ENCODE data around the gene PRKCZ. TPM values are rescaled to one million over a fixed set of nuclear protein-coding genes. Genes with fewer than 3 reads are reported as not detected.

The PRKCZ gene
- total RNA-seq, 2 experiments from 2014 or later, result 8.0 to 10.0 TPM

- Histone ChIP-seq H3K79me2 (ENCODE audit: insufficient read depth, low read depth, low read length) (no peaks in the 10 kb centered on the region), H3K4me1 (ENCODE audit: insufficient read depth, low read length, poor library complexity, severe bottlenecking) (no peaks in the 10 kb centered on the region), H3K4me3 (ENCODE audit: low read depth, low read length, poor library complexity, severe bottlenecking) (no peak overlapping the region), H3K4me2 (ENCODE audit: low read length) (no peak overlapping the region), H2AFZ (ENCODE audit: low read length) (no peak overlapping the region), H4K20me1 (ENCODE audit: insufficient read depth, low read length) (no peaks in the 10 kb centered on the region), H3K36me3 (ENCODE audit: insufficient read depth, low read length) (no peaks in the 10 kb centered on the region), H3K27ac (ENCODE audit: low read depth, low read length, poor library complexity, severe bottlenecking) (no peak overlapping the region), H3K9me3 (ENCODE audit: low read length) (no peaks in the 10 kb centered on the region), H3K9me2 (ENCODE audit: insufficient read depth, low read length) (no peaks in the 10 kb centered on the region)
- intact Hi-C loops (cut with micrococcal nuclease; ENCODE audit: unreplicated experiment), result no loop called here
- TF ChIP-seq EZH2phosphoT487 (IDR thresholded peaks at IDR 0.05; ENCODE audit: borderline replicate concordance, low read depth, low read length), result no peak
- TF ChIP-seq CTCF (conservative IDR thresholded peaks at IDR 0.05; ENCODE audit: low read length), result no peak
- no peak for DNase-seq (ENCODE audit: low spot score)
- no TSS peak for BruUV-seq (replicated peaks)
- ChIA-PET CTCF (ENCODE audit: unreplicated experiment) (no interaction called here), POLR2A (no interaction called here)
Observed at GRCh38 chr1:2182376-2182775, 132.2 kb downstream of the PRKCZ start.

- BruUV-seq (replicated peaks), result no TSS peak
- no peak overlapping the region for H3K4me2 ChIP-seq (ENCODE audit: low read length)
- H3K36me3 ChIP-seq (ENCODE audit: insufficient read depth, low read length), result no peaks in the 10 kb centered on the region
- no peaks in the 10 kb centered on the region for H3K9me3 ChIP-seq (ENCODE audit: low read length)
- H3K4me3 ChIP-seq (ENCODE audit: low read depth, low read length, poor library complexity, severe bottlenecking), result no peak overlapping the region
- POLR2A ChIA-PET, result no interaction called here
- no peak for DNase-seq (ENCODE audit: low spot score)
- no peaks in the 10 kb centered on the region for H3K79me2 ChIP-seq (ENCODE audit: insufficient read depth, low read depth, low read length)
- TF ChIP-seq CTCF (conservative IDR thresholded peaks at IDR 0.05; ENCODE audit: low read length), result no peak
- TF ChIP-seq EZH2phosphoT487 (IDR thresholded peaks at IDR 0.05; ENCODE audit: borderline replicate concordance, low read depth, low read length), result no peak
- peaks cover 2% of the 10 kb centered on the region for H3K4me1 ChIP-seq (ENCODE audit: insufficient read depth, low read length, poor library complexity, severe bottlenecking)
- intact Hi-C loops (cut with micrococcal nuclease; ENCODE audit: unreplicated experiment), result no loop called here
- no peak overlapping the region for H3K27ac ChIP-seq (ENCODE audit: low read depth, low read length, poor library complexity, severe bottlenecking)
- no peaks in the 10 kb centered on the region for H3K9me2 ChIP-seq (ENCODE audit: insufficient read depth, low read length)
- H2AFZ ChIP-seq (ENCODE audit: low read length), result no peak overlapping the region
- no peaks in the 10 kb centered on the region for H4K20me1 ChIP-seq (ENCODE audit: insufficient read depth, low read length)
- CTCF ChIA-PET (ENCODE audit: unreplicated experiment), result no interaction called here
Observed at GRCh38 chr1:2183937-2184334, 133.7 kb downstream of the PRKCZ start.

DNA sequence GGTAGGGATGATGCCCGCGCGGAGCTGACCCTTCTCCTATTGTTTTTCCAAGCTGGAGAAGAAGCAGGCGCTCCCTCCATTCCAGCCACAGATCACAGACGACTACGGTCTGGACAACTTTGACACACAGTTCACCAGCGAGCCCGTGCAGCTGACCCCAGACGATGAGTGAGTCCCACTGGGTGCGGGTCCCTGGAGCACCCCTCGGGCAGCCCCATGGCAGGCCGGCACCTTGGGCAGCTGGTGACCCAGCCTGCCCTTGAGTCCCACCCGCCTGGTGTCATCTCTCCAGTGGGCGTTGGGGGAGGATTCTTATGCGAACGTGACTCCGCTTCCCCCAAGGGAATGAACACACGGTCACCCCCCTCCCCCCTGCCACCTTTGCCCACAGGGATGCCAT lies 134.3 kb downstream of the PRKCZ start:
- no peak overlapping the region for H3K4me3 ChIP-seq (ENCODE audit: low read depth, low read length, poor library complexity, severe bottlenecking)
- ChIA-PET POLR2A (no interaction called here), CTCF (ENCODE audit: unreplicated experiment) (no interaction called here)
- no peaks in the 10 kb centered on the region for H4K20me1 ChIP-seq (ENCODE audit: insufficient read depth, low read length)
- no peak overlapping the region for H3K4me2 ChIP-seq (ENCODE audit: low read length)
- no peaks in the 10 kb centered on the region for H3K9me2 ChIP-seq (ENCODE audit: insufficient read depth, low read length)
- no peak for DNase-seq (ENCODE audit: low spot score)
- no peak overlapping the region for H3K27ac ChIP-seq (ENCODE audit: low read depth, low read length, poor library complexity, severe bottlenecking)
- TF ChIP-seq CTCF (conservative IDR thresholded peaks at IDR 0.05; ENCODE audit: low read length), result no peak
- no peak for TF ChIP-seq EZH2phosphoT487 (IDR thresholded peaks at IDR 0.05; ENCODE audit: borderline replicate concordance, low read depth, low read length)
- no peaks in the 10 kb centered on the region for H3K9me3 ChIP-seq (ENCODE audit: low read length)
- no peaks in the 10 kb centered on the region for H3K79me2 ChIP-seq (ENCODE audit: insufficient read depth, low read depth, low read length)
- H2AFZ ChIP-seq (ENCODE audit: low read length), result no peak overlapping the region
- intact Hi-C loops (cut with micrococcal nuclease; ENCODE audit: unreplicated experiment), result no loop called here
- peaks cover 7% of the 10 kb centered on the region for H3K4me1 ChIP-seq (ENCODE audit: insufficient read depth, low read length, poor library complexity, severe bottlenecking)
- BruUV-seq (replicated peaks), result no TSS peak
- H3K36me3 ChIP-seq (ENCODE audit: insufficient read depth, low read length), result no peaks in the 10 kb centered on the region
